Mucosa of rectum (tissue), 2 donors: ENCODE measurements around the gene MACF1.

ENCODE experiments used
- H3K27ac ChIP-seq, 2 donors: one replicate each; pipeline ENCODE4 v1.7.0; 2013; ENCODE audit warnings: inconsistent platforms in 2 of 2, low read depth in 2 of 2, low read length in 2 of 2
- H3K27me3 ChIP-seq, 2 donors: one replicate each; pipeline ENCODE4 v1.7.0; 2013; ENCODE audit warnings: low read length in 2 of 2; ENCODE audit not compliant: control insufficient read depth in 2 of 2, insufficient read depth in 2 of 2
- H3K36me3 ChIP-seq, 2 donors: one replicate each; pipeline ENCODE4 v1.7.0; 2013; ENCODE audit warnings: low read length in 2 of 2; ENCODE audit not compliant: control insufficient read depth in 2 of 2, insufficient read depth in 2 of 2
- H3K4me1 ChIP-seq, 2 donors: one replicate each; pipeline ENCODE4 v1.7.0; 2013; ENCODE audit warnings: low read length in 2 of 2, mild to moderate bottlenecking in 1 of 2; ENCODE audit not compliant: control insufficient read depth in 2 of 2, insufficient read depth in 2 of 2
- H3K4me3 ChIP-seq, 2 donors: one replicate each; pipeline ENCODE4 v1.7.0; 2013; ENCODE audit warnings: low read length in 2 of 2
- H3K9ac ChIP-seq, 2 donors: one replicate each; pipeline ENCODE4 v1.7.0; 2013; ENCODE audit warnings: low read length in 2 of 2, low read depth in 1 of 2, mild to moderate bottlenecking in 1 of 2
- H3K9me3 ChIP-seq, 2 donors: one replicate each; pipeline ENCODE4 v1.7.0; 2013; ENCODE audit warnings: low read length in 2 of 2; ENCODE audit not compliant: control insufficient read depth in 2 of 2
- donor health status: healthy.
- donor health status: Normal muscosa, but diverticular disease.

MACF1 gene

GRCh38 chr1:39408641-39409054, 204.2 kb downstream of the MACF1 start:
- Histone ChIP-seq H3K27me3 (no peaks in the 10 kb centered on the region), H3K4me1 (peaks cover 27 to 29% of the 10 kb centered on the region in 2 donors), H3K4me3 (peak overlapping the region; percentile 71 to 82), H3K9me3 (no peaks in the 10 kb centered on the region), H3K36me3 (peaks cover 0 to 5% of the 10 kb centered on the region in 2 donors), H3K27ac (peak overlapping the region; percentile 78 to 85), H3K9ac (peak overlapping the region in 1 of 2 donors; percentile 82)

GRCh38 chr1:39409055-39409816, 204.7 kb downstream of the MACF1 start:
- peak overlapping the region; percentile 68 to 69 for H3K9ac ChIP-seq
- peak overlapping the region; percentile 71 to 77 for H3K4me3 ChIP-seq
- H3K36me3 ChIP-seq, result peaks cover 0 to 5% of the 10 kb centered on the region in 2 donors
- H3K27ac ChIP-seq, result peak overlapping the region; percentile 73 to 85
- H3K4me1 ChIP-seq, result peaks cover 27 to 29% of the 10 kb centered on the region in 2 donors
- no peaks in the 10 kb centered on the region for H3K27me3 ChIP-seq
- no peaks in the 10 kb centered on the region for H3K9me3 ChIP-seq

- peak overlapping the region in 1 of 2 donors; percentile 7 for H3K9ac ChIP-seq
- H3K4me3 ChIP-seq, result peak overlapping the region; percentile 24 to 77
Measured at GRCh38 chr1:39410915-39411436, 206.5 kb downstream of the MACF1 start.

DNA sequence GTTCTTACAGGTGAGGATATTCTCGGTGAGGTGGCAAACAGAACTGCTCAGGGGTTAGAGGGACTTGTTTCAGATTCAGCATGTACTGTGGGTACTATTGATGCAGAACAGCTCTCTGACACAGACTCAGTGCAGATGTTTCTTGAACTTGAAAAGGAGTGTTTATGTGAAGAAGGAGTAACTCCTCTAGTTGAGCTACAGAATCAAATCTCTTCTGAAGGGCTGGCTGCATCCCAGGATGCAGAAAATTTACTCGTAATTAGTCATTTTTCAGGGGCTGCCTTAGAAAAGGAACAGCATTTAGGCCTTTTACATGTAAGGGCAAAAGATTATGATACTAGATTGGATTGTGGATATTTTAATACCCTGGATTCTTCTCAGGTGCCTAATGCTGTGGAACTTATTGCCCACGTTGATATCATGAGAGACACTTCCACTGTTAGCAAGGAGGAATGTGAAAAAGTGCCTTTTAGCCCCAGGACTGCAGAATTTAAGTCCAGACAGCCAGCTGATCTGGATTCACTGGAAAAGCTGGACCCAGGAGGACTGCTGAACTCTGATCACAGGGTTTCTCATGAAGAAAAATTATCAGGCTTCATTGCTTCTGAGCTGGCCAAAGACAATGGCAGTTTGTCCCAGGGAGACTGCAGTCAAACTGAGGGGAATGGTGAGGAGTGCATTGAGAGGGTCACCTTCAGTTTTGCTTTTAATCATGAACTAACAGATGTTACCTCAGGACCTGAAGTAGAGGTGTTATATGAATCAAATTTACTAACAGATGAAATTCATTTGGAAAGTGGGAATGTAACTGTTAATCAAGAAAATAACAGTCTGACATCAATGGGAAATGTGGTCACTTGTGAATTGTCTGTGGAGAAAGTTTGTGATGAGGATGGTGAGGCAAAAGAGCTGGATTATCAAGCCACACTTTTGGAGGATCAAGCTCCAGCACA, 207.3 kb downstream of the MACF1 start:
- H3K9ac ChIP-seq, result peak overlapping the region in 1 of 2 donors; percentile 7
- peaks cover 27 to 29% of the 10 kb centered on the region in 2 donors for H3K4me1 ChIP-seq
- H3K4me3 ChIP-seq, result peak overlapping the region in 1 of 2 donors; percentile 32
- H3K36me3 ChIP-seq, result peaks cover 0 to 5% of the 10 kb centered on the region in 2 donors
- H3K9me3 ChIP-seq, result no peaks in the 10 kb centered on the region
- peak overlapping the region in 1 of 2 donors; percentile 20 for H3K27ac ChIP-seq
- no peaks in the 10 kb centered on the region for H3K27me3 ChIP-seq

More at GRCh38 chr1:39410915-39411436, 206.5 kb downstream of the MACF1 start:
- peak overlapping the region in 1 of 2 donors; percentile 20 for H3K27ac ChIP-seq
- peaks cover 0 to 5% of the 10 kb centered on the region in 2 donors for H3K36me3 ChIP-seq
- peaks cover 27 to 29% of the 10 kb centered on the region in 2 donors for H3K4me1 ChIP-seq
- no peaks in the 10 kb centered on the region for H3K9me3 ChIP-seq
- H3K27me3 ChIP-seq, result no peaks in the 10 kb centered on the region

GRCh38 chr1:39412892-39413291, 208.4 kb downstream of the MACF1 start:
- no peak overlapping the region for H3K9ac ChIP-seq
- peaks cover 0 to 5% of the 10 kb centered on the region in 2 donors for H3K36me3 ChIP-seq
- H3K27me3 ChIP-seq, result no peaks in the 10 kb centered on the region
- H3K4me1 ChIP-seq, result peaks cover 20 to 23% of the 10 kb centered on the region in 2 donors
- H3K4me3 ChIP-seq, result no peak overlapping the region
- H3K27ac ChIP-seq, result no peak overlapping the region
- H3K9me3 ChIP-seq, result no peaks in the 10 kb centered on the region

DNA sequence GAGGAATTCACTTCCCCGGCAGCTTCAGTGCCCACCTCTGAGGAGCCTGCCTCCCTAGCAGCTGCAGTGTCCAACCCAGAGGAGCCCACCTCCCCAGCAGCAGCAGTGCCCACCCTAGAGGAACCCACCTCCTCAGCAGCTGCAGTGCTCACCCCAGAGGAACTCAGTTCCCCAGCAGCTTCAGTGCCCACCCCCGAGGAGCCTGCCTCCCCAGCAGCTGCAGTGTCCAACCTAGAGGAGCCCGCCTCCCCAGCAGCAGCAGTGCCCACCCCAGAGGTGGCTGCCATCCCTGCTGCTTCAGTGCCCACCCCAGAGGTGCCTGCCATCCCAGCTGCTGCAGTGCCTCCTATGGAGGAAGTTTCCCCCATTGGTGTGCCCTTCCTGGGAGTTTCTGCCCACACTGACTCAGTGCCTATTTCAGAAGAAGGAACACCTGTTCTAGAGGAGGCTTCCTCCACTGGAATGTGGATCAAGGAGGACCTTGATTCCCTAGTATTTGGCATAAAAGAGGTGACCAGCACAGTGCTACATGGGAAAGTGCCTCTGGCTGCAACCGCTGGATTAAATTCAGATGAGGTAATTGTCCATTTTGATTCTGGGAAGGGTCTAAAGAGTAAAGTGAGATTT, 209.5 kb downstream of the MACF1 start:
- no peaks in the 10 kb centered on the region for H3K27me3 ChIP-seq
- peaks cover 0 to 5% of the 10 kb centered on the region in 2 donors for H3K36me3 ChIP-seq
- no peak overlapping the region for H3K27ac ChIP-seq
- peaks cover 16 to 19% of the 10 kb centered on the region in 2 donors for H3K4me1 ChIP-seq
- no peaks in the 10 kb centered on the region for H3K9me3 ChIP-seq
- H3K9ac ChIP-seq, result no peak overlapping the region
- H3K4me3 ChIP-seq, result no peak overlapping the region

DNA sequence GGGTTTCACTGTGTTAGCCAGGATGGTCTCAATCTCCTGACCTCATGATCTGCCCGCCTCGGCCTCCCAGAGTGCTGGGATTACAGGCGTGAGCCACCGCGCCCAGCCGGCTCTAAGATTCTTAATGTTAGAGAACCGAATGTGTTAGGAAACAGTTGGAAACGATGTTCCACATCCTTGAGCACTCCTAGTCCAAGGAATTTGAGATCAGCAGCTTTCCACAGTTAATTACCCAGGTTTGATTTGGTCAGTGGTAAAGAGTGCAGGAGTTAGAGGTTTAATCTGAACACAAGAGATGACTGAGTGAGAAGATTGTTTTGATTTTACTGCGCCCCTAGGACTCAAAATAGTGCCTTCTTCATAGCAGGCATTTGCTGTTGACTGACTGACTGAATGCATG, 211.1 kb downstream of the MACF1 start:
- H3K27ac ChIP-seq, result no peak overlapping the region
- H3K9me3 ChIP-seq, result no peaks in the 10 kb centered on the region
- no peak overlapping the region for H3K9ac ChIP-seq
- H3K4me3 ChIP-seq, result no peak overlapping the region
- no peaks in the 10 kb centered on the region for H3K27me3 ChIP-seq
- peaks cover 0 to 5% of the 10 kb centered on the region in 2 donors for H3K36me3 ChIP-seq
- peaks cover 6 to 8% of the 10 kb centered on the region in 2 donors for H3K4me1 ChIP-seq

GRCh38 chr1:39416609-39417008, 212.1 kb downstream of the MACF1 start:
- Histone ChIP-seq H3K9me3 (no peaks in the 10 kb centered on the region), H3K4me3 (no peak overlapping the region), H3K27me3 (no peaks in the 10 kb centered on the region), H3K9ac (no peak overlapping the region), H3K4me1 (no peaks in the 10 kb centered on the region), H3K36me3 (peaks cover 3 to 5% of the 10 kb centered on the region in 2 donors), H3K27ac (no peak overlapping the region)

DNA sequence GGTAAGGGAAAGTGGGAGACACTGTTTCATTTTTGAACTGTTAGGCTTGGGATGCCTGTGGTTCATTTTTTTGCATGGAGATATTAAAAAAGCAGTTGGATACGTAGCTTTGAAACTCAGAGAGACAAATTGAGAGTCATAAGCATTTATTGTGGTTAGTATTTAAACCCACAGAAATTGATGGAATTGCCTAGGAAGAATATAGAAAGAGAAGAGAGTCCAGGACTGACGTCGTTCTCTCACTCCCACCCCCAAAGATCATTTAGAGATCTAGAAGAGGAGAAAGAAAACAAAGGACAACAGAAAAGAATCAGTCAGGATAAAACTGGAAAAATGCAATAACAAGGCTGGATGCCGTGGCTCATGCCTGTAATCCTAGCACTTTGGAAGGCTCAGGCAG, 213.7 kb downstream of the MACF1 start:
- H3K36me3 ChIP-seq, result peaks cover 8 to 9% of the 10 kb centered on the region in 2 donors
- H3K4me3 ChIP-seq, result no peak overlapping the region
- no peak overlapping the region for H3K9ac ChIP-seq
- H3K27me3 ChIP-seq, result no peaks in the 10 kb centered on the region
- no peaks in the 10 kb centered on the region for H3K4me1 ChIP-seq
- H3K27ac ChIP-seq, result no peak overlapping the region
- no peaks in the 10 kb centered on the region for H3K9me3 ChIP-seq
